ENCODE measurements around the gene CDCA5.

The CDCA5 gene

DNA sequence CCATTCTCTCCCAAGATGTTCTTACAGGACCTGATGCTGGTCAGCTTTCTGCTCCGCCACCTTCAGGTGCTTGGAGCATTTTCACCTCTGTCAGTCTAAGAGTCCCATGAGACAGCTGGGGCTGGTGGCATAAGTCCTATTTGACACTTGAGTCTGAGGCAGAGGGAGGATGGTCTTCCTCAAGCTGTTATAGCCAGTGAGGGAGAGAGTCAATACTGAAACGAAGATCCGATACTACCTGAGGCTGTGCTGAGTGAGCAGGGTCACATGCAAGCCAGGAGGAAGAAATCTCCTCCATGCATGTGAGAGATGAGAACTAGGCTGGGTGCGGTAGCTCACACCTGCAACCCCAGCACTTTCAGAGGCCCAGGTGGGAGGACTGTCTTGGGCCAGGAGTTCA, 5.8 kb upstream of the CDCA5 start:
- TF ChIP-seq, protein P1, sequence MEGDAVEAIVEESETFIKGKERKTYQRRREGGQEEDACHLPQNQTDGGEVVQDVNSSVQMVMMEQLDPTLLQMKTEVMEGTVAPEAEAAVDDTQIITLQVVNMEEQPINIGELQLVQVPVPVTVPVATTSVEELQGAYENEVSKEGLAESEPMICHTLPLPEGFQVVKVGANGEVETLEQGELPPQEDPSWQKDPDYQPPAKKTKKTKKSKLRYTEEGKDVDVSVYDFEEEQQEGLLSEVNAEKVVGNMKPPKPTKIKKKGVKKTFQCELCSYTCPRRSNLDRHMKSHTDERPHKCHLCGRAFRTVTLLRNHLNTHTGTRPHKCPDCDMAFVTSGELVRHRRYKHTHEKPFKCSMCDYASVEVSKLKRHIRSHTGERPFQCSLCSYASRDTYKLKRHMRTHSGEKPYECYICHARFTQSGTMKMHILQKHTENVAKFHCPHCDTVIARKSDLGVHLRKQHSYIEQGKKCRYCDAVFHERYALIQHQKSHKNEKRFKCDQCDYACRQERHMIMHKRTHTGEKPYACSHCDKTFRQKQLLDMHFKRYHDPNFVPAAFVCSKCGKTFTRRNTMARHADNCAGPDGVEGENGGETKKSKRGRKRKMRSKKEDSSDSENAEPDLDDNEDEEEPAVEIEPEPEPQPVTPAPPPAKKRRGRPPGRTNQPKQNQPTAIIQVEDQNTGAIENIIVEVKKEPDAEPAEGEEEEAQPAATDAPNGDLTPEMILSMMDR (conservative IDR thresholded peaks at IDR 0.05; ENCODE audit: control insufficient read depth, insufficient read depth, low read depth, low read length) = no peak
- H3K4me3 ChIP-seq (ENCODE audit: control insufficient read depth, low read depth, low read length) = no peak overlapping the region
- no peak for DNase-seq (ENCODE audit: low read depth)

- no peak overlapping the region for H3K4me3 ChIP-seq (ENCODE audit: control insufficient read depth, low read depth, low read length)
- no peak for DNase-seq (ENCODE audit: low read depth)
- TF ChIP-seq, protein P1 (conservative IDR thresholded peaks at IDR 0.05; ENCODE audit: control insufficient read depth, insufficient read depth, low read depth, low read length) = no peak
These were observed 4.0 kb upstream of the CDCA5 start for GRCh38 chr11:65087827-65088226.

GRCh38 chr11:65087216-65087615, 3.4 kb upstream of the CDCA5 start:
- H3K4me3 ChIP-seq (ENCODE audit: control insufficient read depth, low read depth, low read length) = no peak overlapping the region
- TF ChIP-seq, protein P1 (conservative IDR thresholded peaks at IDR 0.05; ENCODE audit: control insufficient read depth, insufficient read depth, low read depth, low read length) = no peak
- no peak for DNase-seq (ENCODE audit: low read depth)

DNA sequence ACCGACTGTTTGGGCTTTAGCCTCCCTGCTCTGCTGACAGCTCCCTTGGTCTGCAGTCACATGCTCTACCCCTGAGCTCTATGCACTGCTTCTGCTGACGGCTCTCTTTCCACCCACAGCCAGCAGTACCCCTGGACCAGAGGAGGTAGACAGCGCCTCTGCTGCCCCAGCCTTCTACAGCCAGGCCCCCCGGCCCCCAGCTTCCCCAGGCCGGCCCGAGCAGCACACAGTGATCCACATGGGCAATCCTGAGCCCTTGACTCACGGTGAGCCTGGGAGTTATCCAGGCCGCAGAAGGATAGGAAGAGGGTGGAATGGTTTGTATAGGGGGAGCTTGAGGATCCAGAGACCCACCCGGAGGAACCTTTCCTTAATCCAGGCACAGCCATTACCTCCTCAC, 3.0 kb upstream of the CDCA5 start:
- DNase-seq (ENCODE audit: low read depth) = no peak
- no peak overlapping the region for H3K4me3 ChIP-seq (ENCODE audit: control insufficient read depth, low read depth, low read length)
- TF ChIP-seq, protein P1 (conservative IDR thresholded peaks at IDR 0.05; ENCODE audit: control insufficient read depth, insufficient read depth, low read depth, low read length) = no peak

DNA sequence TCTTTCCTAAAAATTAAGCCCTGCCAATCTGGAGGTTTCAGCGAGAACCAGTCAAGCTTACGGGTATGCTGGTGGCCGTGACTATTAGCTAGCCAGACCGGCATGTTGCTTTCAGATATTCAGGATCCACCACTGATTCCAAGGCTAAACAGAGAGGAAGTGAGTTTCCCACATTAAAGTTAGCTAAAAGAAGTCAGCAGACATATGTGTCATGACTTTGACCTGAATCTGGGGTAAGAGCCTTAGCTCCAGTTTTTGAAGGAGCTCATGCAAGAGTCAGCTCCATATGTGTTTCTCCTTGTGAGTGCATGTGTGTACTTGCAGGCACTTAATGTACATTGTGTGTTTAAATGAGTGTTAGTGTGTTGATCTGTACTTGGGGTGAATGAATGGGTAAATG, 1.6 kb upstream of the CDCA5 start:
- H3K4me3 ChIP-seq (ENCODE audit: control insufficient read depth, low read depth, low read length) = no peak overlapping the region
- DNase-seq (ENCODE audit: low read depth) = peak; percentile 16

DNA sequence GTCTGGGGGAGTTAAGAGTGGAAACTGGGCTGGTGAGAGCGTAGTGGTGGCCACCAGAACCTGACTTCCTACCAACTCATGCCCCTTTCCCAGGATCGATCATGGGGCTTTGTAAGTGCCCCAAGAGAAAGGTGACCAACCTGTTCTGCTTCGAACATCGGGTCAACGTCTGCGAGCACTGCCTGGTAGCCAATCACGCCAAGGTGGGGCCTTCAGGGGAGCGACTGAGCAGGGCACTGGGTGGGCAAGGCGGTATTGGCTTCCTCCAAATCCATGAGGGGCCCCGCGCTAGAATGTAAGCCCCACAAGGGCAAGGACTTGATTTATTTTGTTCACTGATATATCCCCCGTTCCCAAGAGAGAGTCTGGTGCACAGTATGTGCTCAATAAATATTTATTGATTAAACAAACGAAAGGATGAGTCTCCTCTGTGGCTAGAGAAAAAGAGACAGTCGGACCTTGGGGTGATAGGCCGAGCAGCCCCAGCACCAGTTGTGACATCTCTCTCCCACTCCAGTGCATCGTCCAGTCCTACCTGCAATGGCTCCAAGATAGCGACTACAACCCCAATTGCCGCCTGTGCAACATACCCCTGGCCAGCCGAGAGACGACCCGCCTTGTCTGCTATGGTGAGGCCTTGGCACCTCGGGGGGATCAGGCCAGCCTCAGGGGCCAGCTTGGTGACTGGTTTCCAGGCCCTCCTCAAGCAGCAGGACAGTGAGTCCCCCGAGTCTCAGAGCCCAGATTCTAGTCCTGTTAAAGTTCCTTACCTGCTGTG, 947 bp upstream of the CDCA5 start:
- TF ChIP-seq, protein P1 (conservative IDR thresholded peaks at IDR 0.05; ENCODE audit: control insufficient read depth, insufficient read depth, low read depth, low read length) = no peak
- H3K4me3 ChIP-seq (ENCODE audit: control insufficient read depth, low read depth, low read length) = peak overlapping the region; percentile 90

More for the DNA sequence above, 1.6 kb upstream of the CDCA5 start:
- TF ChIP-seq, protein P1 (conservative IDR thresholded peaks at IDR 0.05; ENCODE audit: control insufficient read depth, insufficient read depth, low read depth, low read length) = no peak

More for the DNA sequence above, 947 bp upstream of the CDCA5 start:
- DNase-seq (ENCODE audit: low read depth) = no peak

Data from fibroblast of mammary gland (primary cell).